ELF-1 (cell line): ENCODE measurements around the gene CRHR1.

Source experiments
- DNase-seq: peaks from one replicate; pipeline ENCODE4 v3.0.0-alpha.2; 2016; ENCODE audit warnings: low read depth, low spot score

Gene CRHR1

GRCh38 chr17:45758544-45758943 is 25.6 kb upstream of the CRHR1 start:
- no peak for DNase-seq

GRCh38 chr17:45759761-45760160 is 24.4 kb upstream of the CRHR1 start:
- DNase-seq: no peak

GRCh38 chr17:45761957-45762565 is 22.1 kb upstream of the CRHR1 start:
- no peak for DNase-seq

- no peak for DNase-seq
Observed at GRCh38 chr17:45763182-45763581, 20.9 kb upstream of the CRHR1 start.

- no peak for DNase-seq
Observed at GRCh38 chr17:45764479-45764878, 19.6 kb upstream of the CRHR1 start.

- peak; percentile 81 for DNase-seq
Observed at GRCh38 chr17:45768000-45768399, 16.1 kb upstream of the CRHR1 start.

- DNase-seq: peak; percentile 78
Observed at GRCh38 chr17:45770632-45771270, 13.4 kb upstream of the CRHR1 start.

- DNase-seq: peak; percentile 23
Observed at GRCh38 chr17:45771271-45771959, 12.7 kb upstream of the CRHR1 start.

GRCh38 chr17:45775148-45775547 is 9.0 kb upstream of the CRHR1 start:
- DNase-seq: no peak

- no peak for DNase-seq
Observed at GRCh38 chr17:45775576-45776011, 8.5 kb upstream of the CRHR1 start.

- DNase-seq: no peak
Observed at GRCh38 chr17:45776896-45777295, 7.2 kb upstream of the CRHR1 start.

- peak; percentile 23 for DNase-seq
Observed at GRCh38 chr17:45777388-45777787, 6.7 kb upstream of the CRHR1 start.

GRCh38 chr17:45780921-45781320 is 3.2 kb upstream of the CRHR1 start:
- no peak for DNase-seq

- peak; percentile 71 for DNase-seq
Observed at GRCh38 chr17:45782889-45783592, 1.1 kb upstream of the CRHR1 start.

GRCh38 chr17:45783593-45784292 is 377 bp upstream of the CRHR1 start:
- DNase-seq: no peak

- DNase-seq: no peak
Observed at GRCh38 chr17:45784741-45785479, 790 bp downstream of the CRHR1 start.

- DNase-seq: no peak
Observed at GRCh38 chr17:45785480-45786193, 1.5 kb downstream of the CRHR1 start.

GRCh38 chr17:45786349-45786748 is 2.2 kb downstream of the CRHR1 start:
- no peak for DNase-seq

- DNase-seq: no peak
Observed at GRCh38 chr17:45787044-45787443, 2.9 kb downstream of the CRHR1 start.

GRCh38 chr17:45787656-45788055 is 3.5 kb downstream of the CRHR1 start:
- DNase-seq: no peak
